HG02885 (cell line): Measurements from ENCODE around the gene ADAMTS13.

ENCODE experiments used
- ATAC-seq: cut with Tn5 transposase; IDR thresholded peaks from one replicate; pipeline ENCODE4 v1.9.1; 2021; ENCODE audit warnings: mild to moderate bottlenecking; ENCODE audit not compliant: unreplicated experiment, poor library complexity

The ADAMTS13 gene

GRCh38 chr9:133499132-133499891 lies 77.1 kb downstream of the ADAMTS13 start:
- ATAC-seq: no peak

GRCh38 chr9:133499892-133500270 lies 77.7 kb downstream of the ADAMTS13 start:
- ATAC-seq: no peak

GRCh38 chr9:133502112-133502511 lies 79.9 kb downstream of the ADAMTS13 start:
- no peak for ATAC-seq

GRCh38 chr9:133505186-133505830 lies 83.1 kb downstream of the ADAMTS13 start:
- ATAC-seq: no peak

- no peak for ATAC-seq
Measured at GRCh38 chr9:133505901-133506652, 83.9 kb downstream of the ADAMTS13 start.

GRCh38 chr9:133506653-133507038 lies 84.5 kb downstream of the ADAMTS13 start:
- no peak for ATAC-seq

- no peak for ATAC-seq
Measured at GRCh38 chr9:133507246-133507965, 85.2 kb downstream of the ADAMTS13 start.

GRCh38 chr9:133508046-133508445 lies 85.9 kb downstream of the ADAMTS13 start:
- no peak for ATAC-seq
